GM19035 (cell line): ENCODE results near the gene ZNRF1.

Experiments
- ATAC-seq: cut with Tn5 transposase; IDR thresholded peaks from one replicate; pipeline ENCODE4 v1.9.1; 2021; ENCODE audit not compliant: unreplicated experiment

Gene ZNRF1

DNA sequence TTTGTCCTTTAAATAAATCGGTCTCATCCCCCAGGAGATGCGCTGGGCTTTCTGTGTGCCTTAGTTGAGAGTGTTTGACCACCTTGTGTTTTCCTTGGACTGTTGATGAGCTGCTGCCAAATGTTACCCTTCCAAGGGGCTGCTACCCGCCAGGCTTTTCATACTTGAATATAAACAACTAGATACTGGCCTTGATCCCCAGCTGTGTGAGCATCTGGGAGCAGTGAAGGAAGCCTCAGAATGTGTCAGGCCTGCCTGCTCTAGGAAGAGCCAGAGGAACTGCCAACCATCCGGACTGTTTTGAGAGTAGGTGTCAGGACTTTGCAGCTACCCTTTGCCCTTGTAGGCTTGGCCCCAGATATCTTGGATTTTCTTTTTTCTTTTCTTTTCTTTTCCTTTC lies 60.0 kb downstream of the ZNRF1 start:
- no peak for ATAC-seq

DNA sequence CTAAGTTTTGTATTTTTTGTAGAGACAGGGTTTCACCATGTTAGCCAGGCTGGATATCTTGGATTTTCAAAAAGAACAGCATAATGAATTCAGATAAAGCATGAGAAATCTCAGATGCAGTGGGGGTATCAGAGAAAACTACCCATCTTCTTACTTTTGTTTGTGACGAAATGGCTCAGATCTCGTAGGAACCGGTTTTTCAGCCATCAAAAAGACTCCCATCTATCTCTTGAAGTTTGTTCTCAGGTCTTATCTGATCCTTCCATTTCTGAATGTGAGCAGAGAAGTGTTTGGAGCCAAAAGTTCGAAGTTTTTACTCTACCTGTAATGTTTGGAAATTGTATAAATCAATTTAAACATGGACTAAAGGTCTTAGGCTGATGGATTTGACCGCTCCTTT lies 60.6 kb downstream of the ZNRF1 start:
- ATAC-seq = no peak

- ATAC-seq = no peak
Measured at GRCh38 chr16:75060723-75061122, 61.9 kb downstream of the ZNRF1 start.

DNA sequence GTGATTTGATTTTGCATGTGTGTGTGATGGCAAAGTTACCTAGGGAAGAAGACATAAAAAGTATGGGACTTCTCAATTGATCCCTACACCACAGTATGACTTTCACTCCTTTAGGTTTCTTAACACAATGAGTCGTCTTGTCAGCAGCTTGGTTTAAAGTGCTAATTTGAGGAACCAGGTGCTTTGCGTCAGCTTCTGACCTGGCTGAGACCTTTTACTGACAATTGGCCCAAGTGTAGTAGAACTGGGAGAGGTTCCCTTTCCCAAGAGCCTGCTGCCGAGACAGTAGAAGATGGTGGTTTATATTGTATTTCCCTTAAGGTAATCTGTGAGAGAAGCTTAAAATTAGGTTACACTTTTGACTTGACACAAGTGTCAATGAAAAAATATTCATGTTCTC lies 62.8 kb downstream of the ZNRF1 start:
- ATAC-seq = no peak

DNA sequence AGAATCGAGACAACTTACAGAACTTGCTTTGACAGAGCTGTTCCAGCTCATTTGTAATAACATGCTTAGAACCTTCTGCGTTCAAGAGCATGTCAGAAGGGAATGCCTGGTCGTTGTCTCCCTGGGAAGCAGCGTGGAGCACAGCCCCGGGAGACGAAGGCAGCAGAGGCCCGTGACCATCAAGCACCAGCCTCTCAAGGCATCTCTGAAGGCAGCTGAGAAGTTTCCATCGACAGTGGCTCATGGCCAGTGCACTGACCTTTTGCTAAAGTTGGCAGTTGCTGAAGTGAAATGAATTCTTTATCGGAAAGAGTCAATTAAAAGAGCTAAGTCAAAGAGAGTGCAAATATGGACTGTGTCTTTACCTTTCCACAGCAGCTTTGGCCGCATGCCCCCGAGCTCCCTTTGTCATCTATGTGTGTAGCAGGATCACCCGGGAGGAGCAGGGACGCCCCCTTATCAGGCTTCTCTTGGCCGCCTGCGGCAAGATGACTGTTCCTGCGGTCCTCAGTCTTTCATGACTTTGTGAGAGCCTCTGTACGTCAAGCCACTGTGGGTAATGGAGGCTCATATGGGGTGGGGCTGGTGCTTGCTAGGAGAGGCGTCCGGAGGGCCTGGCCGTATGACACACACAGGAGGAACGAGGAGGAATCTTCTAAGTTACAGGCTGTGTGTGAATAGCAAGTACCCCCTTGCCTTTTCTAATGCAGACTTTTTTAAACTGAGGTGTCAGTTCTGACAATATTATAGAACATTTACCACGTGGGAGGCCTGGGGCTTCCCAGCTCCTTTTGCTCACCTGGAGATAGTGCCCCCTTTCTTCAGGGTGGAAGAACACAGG lies 63.5 kb downstream of the ZNRF1 start:
- ATAC-seq = no peak

- no peak for ATAC-seq
Measured at GRCh38 chr16:75062976-75063346, 64.1 kb downstream of the ZNRF1 start.

GRCh38 chr16:75063549-75064088 lies 64.8 kb downstream of the ZNRF1 start:
- no peak for ATAC-seq

DNA sequence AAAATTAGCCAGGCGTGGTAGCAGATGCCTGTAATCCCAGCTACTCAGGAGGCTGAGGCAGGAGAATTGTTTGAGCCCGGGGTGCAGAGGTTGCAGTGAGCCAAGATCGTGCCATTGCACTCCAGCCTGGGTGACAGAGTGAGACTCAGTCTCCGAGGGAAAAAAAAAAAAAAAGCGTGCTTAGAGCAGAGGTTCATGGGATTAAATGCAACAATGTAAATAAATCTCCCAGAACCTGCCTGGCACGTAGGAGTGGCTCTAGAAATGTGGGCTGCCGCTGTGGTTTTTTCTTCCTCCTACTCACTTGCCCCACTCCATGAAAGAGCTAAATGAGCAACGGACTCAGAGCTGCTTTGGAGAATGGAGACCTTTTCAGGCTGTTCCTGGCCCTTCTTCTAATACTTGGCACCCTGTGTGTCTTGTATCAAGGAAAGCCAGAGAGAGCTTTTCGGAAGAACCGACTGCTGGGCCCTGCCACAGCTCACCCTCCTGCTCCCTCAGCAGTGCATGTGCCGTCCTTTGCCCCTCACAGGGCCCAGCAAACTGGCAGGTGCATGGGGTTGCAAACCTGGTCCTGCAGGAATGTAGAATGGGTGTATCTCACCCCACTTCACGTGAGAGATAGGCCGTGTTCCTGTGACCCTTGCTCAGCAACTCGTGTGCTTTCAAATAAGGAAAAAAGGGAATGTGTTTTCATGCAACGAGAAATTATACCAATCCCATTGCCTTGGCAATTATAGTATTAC lies 65.8 kb downstream of the ZNRF1 start:
- ATAC-seq = no peak

- ATAC-seq = no peak
Measured at GRCh38 chr16:75065149-75065505, 66.3 kb downstream of the ZNRF1 start.

DNA sequence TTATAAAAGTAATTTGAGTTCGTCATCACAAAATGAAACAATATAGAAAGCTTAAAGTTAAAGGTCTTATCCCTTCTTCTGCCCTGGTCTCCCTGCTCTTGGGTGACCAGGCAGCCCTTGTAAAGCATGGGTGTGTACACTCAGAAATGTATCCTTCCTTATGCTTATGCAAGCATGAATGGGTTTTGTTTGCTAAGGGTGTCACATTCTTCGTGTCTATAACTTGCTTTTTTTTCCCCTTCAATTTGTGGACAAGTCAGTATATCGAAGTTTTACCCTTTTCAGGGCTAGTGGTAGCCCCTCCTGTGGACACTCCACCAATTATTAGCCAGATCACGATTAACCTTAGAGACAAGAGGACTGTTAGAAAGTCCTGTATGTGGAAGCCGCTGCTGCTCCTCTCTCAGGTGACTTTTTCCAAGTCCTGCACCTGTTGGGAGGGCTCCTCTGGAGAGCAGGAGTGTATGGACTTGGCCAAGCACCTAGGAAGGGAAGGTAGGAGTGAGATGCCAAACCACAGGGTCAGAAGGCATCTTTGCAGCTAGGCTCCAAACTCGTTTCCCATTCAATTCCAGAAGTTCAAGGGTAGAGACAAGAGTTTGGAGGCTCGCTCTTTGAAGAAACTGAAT lies 66.8 kb downstream of the ZNRF1 start:
- no peak for ATAC-seq

DNA sequence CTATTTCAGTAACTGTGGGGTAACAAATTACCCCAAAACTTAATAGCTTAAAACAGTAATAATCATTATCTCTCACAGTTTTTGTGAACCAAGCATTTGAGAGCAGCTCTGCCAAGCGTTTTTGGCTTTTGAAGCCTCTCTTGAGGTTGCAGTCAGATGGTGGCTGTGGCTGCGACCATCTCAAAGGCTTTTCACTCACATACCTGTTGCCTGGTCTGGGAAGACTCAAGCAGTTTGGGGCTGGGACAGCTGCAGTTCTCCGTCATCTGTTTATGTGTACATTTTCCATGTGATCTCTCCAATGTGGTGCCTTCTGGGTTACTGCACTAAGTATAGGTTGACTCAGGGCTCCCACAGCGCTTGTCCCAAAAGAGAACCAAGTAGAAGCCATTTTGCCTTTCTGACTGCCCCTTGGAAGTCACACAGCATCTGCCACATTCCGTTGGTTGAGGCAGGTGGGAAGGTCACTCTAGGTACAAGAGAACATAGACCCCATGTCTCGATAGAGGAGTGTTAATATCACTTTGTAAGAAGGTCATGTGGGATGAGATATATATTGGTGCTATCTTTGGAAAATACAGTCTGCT lies 68.1 kb downstream of the ZNRF1 start:
- no peak for ATAC-seq

DNA sequence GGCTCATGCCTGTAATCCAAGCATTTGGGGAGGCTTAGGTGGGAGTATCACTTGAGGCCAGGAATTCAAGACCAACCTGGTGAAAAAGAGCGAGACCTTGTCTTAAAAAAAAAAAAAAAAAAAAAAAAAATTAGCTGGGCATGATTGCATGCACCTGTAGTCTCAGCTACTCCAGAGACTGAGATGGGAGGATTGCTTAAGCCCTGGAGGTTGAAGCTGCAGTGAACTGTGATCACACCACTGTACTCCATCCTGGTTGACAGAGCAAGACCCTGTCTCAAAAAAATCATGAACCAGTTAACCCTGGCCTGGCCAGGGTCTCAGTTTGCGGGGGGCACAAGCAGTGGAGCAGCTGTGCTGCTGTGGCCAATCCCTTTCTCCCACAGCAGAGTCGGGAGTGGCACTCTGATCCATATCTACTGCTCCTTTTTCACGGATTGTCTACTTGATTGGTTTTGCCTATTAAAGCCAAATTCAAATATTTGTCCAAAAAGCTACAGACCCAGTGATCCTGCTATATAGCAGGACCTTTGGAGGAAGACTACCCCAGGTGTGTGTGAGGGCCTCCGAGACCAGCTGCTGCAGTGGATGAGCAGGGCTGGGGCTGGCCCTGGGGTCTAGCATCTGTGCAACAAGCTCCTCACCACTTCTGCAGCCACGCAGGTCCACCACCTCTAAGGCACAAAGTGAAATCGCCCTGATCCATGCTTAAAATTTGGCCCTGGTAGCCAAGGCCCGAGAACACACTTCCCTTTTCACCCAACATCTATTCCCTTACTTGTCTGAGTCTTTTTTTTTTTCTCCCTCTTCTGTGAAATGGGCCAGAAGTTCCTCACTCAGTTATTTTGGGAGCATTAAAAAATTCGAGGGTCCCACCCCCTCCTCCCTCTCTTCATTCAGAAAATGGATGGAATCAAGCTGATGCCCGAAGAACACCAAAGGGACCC lies 69.5 kb downstream of the ZNRF1 start:
- no peak for ATAC-seq

DNA sequence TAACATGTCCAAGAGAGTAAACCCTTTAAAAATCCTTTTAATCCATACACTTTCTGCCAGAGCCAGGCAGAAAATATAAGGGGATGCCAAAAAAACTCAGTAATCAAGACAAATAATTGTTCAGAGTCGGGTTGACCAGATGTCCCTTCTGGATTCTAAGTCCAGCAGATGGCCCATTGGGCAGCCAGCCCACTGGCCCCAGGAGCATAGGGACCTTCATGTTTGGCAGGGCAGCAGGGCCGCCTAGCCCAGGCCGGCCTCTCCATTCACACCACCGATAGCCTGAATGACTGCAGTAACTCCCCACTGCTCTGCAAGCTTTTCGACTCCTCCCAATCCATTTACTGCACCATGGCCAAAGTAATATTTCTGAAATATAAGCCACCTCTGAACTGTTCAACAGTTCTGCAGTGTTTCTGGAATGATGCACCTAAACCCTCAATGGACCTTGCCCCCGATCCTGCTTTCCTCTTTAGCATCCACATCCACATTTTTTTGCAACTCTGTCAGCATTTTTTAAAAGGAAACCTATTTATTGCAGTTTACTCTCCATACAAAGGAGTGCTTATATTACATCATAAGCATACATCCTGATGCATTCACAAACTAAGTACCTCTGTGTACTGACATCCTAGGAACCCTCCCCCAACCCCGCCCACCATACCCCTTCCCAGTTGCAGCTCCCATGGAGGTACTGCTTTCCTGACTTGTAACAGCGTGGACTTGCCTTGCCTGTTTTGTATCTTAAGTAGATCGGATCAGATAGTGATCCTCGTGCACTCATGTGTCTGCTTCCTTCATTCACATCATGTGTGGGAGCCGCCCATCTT lies 71.4 kb downstream of the ZNRF1 start:
- ATAC-seq = no peak

- no peak for ATAC-seq
Measured at GRCh38 chr16:75071621-75072020, 72.8 kb downstream of the ZNRF1 start.

- no peak for ATAC-seq
Measured at GRCh38 chr16:75072239-75072947, 73.6 kb downstream of the ZNRF1 start.

- ATAC-seq = no peak
Measured at GRCh38 chr16:75073545-75074303, 74.9 kb downstream of the ZNRF1 start.

- ATAC-seq = no peak
Measured at GRCh38 chr16:75074304-75074793, 75.5 kb downstream of the ZNRF1 start.
